Fibroblast of mammary gland (primary cell): Measurements from ENCODE around the gene PSMD4.

Source experiments
- DNase-seq: peaks from one replicate; pipeline ENCODE4 v3.0.0-alpha.2; 2010; ENCODE audit warnings: low read depth
- H3K4me3 ChIP-seq: 2 replicates; pipeline ENCODE4 v1.5.1; 2011; ENCODE audit warnings: low read depth, mild to moderate bottlenecking, low read length, moderate library complexity; ENCODE audit not compliant: control insufficient read depth
- CTCF ChIP-seq: conservative IDR thresholded peaks from 2 replicates; pipeline ENCODE4 v1.5.1; 2011; ENCODE audit warnings: low read depth, low read length, inconsistent platforms; ENCODE audit not compliant: control insufficient read depth, insufficient read depth

Gene PSMD4

GRCh38 chr1:151294742-151295462, 40.4 kb downstream of the PSMD4 start:
- TF ChIP-seq CTCF: no peak
- H3K4me3 ChIP-seq: no peak overlapping the region
- DNase-seq: no peak

GRCh38 chr1:151309811-151310323, 55.3 kb downstream of the PSMD4 start:
- DNase-seq: peak; percentile 69
- TF ChIP-seq CTCF: no peak
- H3K4me3 ChIP-seq: no peak overlapping the region

GRCh38 chr1:151311011-151311410, 56.5 kb downstream of the PSMD4 start:
- no peak for TF ChIP-seq CTCF
- H3K4me3 ChIP-seq: no peak overlapping the region
- peak; percentile 48 for DNase-seq

- no peak overlapping the region for H3K4me3 ChIP-seq
- peak; percentile 100 for DNase-seq
- no peak for TF ChIP-seq CTCF
Observed at GRCh38 chr1:151311589-151312331, 57.2 kb downstream of the PSMD4 start.

- no peak for TF ChIP-seq CTCF
- no peak overlapping the region for H3K4me3 ChIP-seq
- peak; percentile 74 for DNase-seq
Observed at GRCh38 chr1:151312411-151312810, 57.9 kb downstream of the PSMD4 start.

GRCh38 chr1:151312826-151313225, 58.3 kb downstream of the PSMD4 start:
- TF ChIP-seq CTCF: no peak
- no peak overlapping the region for H3K4me3 ChIP-seq
- DNase-seq: no peak
